Measurements from ENCODE around the gene TNFAIP2.

The TNFAIP2 gene

GRCh38 chr14:103103461-103104388 lies 19.5 kb upstream of the TNFAIP2 start:
- Histone ChIP-seq H3K27me3 (ENCODE audit: low read length) (no peaks in the 10 kb centered on the region), H3K79me2 (ENCODE audit: insufficient read depth, low read length) (no peaks in the 10 kb centered on the region), H3F3A (ENCODE audit: insufficient read depth) (no peaks in the 10 kb centered on the region), H3K9me2 (replicated peaks; ENCODE audit: insufficient read depth, low read length) (no peaks in the 10 kb centered on the region), H3K4me3 (ENCODE audit: insufficient read depth, low read length, poor library complexity, severe bottlenecking) (no peak overlapping the region), H2AFZ (ENCODE audit: low read depth, low read length, severe bottlenecking) (no peak overlapping the region), H4K20me1 (ENCODE audit: low read depth, low read length) (no peaks in the 10 kb centered on the region), H3K4me2 (ENCODE audit: low read depth, low read length, poor library complexity, severe bottlenecking) (no peak overlapping the region), H3K9me3 (ENCODE audit: insufficient read depth, low read length) (no peaks in the 10 kb centered on the region), H3K9ac (ENCODE audit: low read length) (no peak overlapping the region), H3K36me3 (ENCODE audit: low read length) (no peaks in the 10 kb centered on the region), H3K27ac (ENCODE audit: low read depth, low read length) (no peak overlapping the region)
- TF ChIP-seq EZH2phosphoT487 (conservative IDR thresholded peaks at IDR 0.05; ENCODE audit: low read length) (no peak), CTCF (IDR thresholded peaks at IDR 0.05; ENCODE audit: insufficient read depth, low read length, poor library complexity, severe bottlenecking) (no peak)

GRCh38 chr14:103104389-103104653 lies 18.9 kb upstream of the TNFAIP2 start:
- Histone ChIP-seq H2AFZ (ENCODE audit: low read depth, low read length, severe bottlenecking) (no peak overlapping the region), H3K9me2 (replicated peaks; ENCODE audit: insufficient read depth, low read length) (no peaks in the 10 kb centered on the region), H3K36me3 (ENCODE audit: low read length) (no peaks in the 10 kb centered on the region), H3K27ac (ENCODE audit: low read depth, low read length) (no peak overlapping the region), H4K20me1 (ENCODE audit: low read depth, low read length) (no peaks in the 10 kb centered on the region), H3F3A (ENCODE audit: insufficient read depth) (no peaks in the 10 kb centered on the region), H3K9me3 (ENCODE audit: insufficient read depth, low read length) (no peaks in the 10 kb centered on the region), H3K4me2 (ENCODE audit: low read depth, low read length, poor library complexity, severe bottlenecking) (no peak overlapping the region), H3K9ac (ENCODE audit: low read length) (no peak overlapping the region), H3K79me2 (ENCODE audit: insufficient read depth, low read length) (no peaks in the 10 kb centered on the region), H3K27me3 (ENCODE audit: low read length) (no peaks in the 10 kb centered on the region), H3K4me3 (ENCODE audit: insufficient read depth, low read length, poor library complexity, severe bottlenecking) (no peak overlapping the region)
- TF ChIP-seq CTCF (IDR thresholded peaks at IDR 0.05; ENCODE audit: insufficient read depth, low read length, poor library complexity, severe bottlenecking) (no peak), EZH2phosphoT487 (conservative IDR thresholded peaks at IDR 0.05; ENCODE audit: low read length) (no peak)

- Histone ChIP-seq H3K27me3 (ENCODE audit: low read length) (no peaks in the 10 kb centered on the region), H3K79me2 (ENCODE audit: insufficient read depth, low read length) (no peaks in the 10 kb centered on the region), H3K4me3 (ENCODE audit: insufficient read depth, low read length, poor library complexity, severe bottlenecking) (no peak overlapping the region), H3K9me2 (replicated peaks; ENCODE audit: insufficient read depth, low read length) (no peaks in the 10 kb centered on the region), H3K9ac (ENCODE audit: low read length) (no peak overlapping the region), H4K20me1 (ENCODE audit: low read depth, low read length) (no peaks in the 10 kb centered on the region), H3F3A (ENCODE audit: insufficient read depth) (no peaks in the 10 kb centered on the region), H3K4me2 (ENCODE audit: low read depth, low read length, poor library complexity, severe bottlenecking) (no peak overlapping the region), H2AFZ (ENCODE audit: low read depth, low read length, severe bottlenecking) (no peak overlapping the region), H3K36me3 (ENCODE audit: low read length) (no peaks in the 10 kb centered on the region), H3K27ac (ENCODE audit: low read depth, low read length) (no peak overlapping the region), H3K9me3 (ENCODE audit: insufficient read depth, low read length) (no peaks in the 10 kb centered on the region)
- TF ChIP-seq EZH2phosphoT487 (conservative IDR thresholded peaks at IDR 0.05; ENCODE audit: low read length) (no peak), CTCF (IDR thresholded peaks at IDR 0.05; ENCODE audit: insufficient read depth, low read length, poor library complexity, severe bottlenecking) (peak; percentile 87)
Observed at GRCh38 chr14:103104654-103105452, 18.4 kb upstream of the TNFAIP2 start.

Data from SU-DHL-6 (cell line).